ENCODE data around the gene IFITM10.

DNA sequence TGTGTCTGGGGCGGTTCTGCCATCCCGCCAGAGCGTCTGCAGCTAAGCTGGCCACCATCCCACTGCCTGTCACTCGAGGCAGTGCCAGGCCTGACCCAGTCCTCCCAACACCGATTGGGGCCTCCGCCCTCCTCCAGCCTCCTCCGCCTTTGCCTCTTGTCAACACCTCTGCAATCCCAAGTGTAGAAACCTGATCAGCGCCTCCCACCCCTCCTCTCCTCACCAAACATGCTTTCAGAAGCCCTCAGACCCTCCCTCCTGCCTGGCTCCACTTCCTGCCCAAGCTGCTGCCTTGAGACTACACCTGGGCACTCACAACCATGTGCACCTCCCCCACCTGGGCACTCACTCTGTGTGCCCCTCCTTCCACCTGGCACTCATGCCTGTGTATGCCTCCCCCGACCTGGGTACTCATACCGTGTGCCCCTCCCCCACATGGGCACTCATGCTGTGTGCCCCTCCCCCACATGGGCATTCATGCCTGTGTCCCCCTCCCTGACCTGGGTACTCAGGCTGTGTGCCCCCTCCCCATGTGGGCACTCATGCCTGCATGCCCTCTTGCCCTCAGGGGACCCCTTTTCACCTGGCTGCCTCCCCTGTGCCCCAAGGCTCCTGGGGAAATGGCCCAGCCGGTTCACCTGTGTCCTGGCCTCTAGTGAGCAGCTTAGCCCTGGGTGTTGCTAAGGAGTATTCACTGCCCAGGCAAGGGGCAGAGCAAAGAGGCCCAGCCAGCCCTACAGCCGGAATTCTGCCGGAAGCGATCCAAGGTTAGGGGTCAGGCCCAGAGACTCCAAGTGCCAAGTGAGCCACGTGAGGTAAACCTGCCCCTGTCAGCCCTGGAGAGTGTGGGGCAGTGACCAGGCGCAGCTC lies 5.5 kb upstream of the IFITM10 start:
- TF ChIP-seq, protein P1, sequence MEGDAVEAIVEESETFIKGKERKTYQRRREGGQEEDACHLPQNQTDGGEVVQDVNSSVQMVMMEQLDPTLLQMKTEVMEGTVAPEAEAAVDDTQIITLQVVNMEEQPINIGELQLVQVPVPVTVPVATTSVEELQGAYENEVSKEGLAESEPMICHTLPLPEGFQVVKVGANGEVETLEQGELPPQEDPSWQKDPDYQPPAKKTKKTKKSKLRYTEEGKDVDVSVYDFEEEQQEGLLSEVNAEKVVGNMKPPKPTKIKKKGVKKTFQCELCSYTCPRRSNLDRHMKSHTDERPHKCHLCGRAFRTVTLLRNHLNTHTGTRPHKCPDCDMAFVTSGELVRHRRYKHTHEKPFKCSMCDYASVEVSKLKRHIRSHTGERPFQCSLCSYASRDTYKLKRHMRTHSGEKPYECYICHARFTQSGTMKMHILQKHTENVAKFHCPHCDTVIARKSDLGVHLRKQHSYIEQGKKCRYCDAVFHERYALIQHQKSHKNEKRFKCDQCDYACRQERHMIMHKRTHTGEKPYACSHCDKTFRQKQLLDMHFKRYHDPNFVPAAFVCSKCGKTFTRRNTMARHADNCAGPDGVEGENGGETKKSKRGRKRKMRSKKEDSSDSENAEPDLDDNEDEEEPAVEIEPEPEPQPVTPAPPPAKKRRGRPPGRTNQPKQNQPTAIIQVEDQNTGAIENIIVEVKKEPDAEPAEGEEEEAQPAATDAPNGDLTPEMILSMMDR (tag by site-specific recombination; IDR thresholded peaks at IDR 0.05) = no peak
- TF ChIP-seq, protein P2, sequence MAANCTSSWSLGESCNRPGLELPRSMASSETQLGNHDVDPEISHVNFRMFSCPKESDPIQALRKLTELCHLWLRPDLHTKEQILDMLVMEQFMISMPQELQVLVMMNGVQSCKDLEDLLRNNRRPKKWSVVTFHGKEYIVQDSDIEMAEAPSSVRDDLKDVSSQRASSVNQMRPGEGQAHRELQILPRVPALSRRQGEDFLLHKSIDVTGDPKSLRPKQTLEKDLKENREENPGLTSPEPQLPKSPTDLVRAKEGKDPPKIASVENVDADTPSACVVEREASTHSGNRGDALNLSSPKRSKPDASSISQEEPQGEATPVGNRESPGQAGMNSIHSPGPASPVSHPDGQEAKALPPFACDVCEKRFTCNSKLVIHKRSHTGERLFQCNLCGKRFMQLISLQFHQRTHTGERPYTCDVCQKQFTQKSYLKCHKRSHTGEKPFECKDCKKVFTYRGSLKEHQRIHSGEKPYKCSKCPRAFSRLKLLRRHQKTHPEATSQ (tag by site-specific recombination; IDR thresholded peaks at IDR 0.05) = no peak

Measured in HEK293 (cell line).